Suprapubic skin (tissue), 4 donors: ENCODE data around the gene NTM. TPM values are rescaled to one million over a fixed set of nuclear protein-coding genes. Genes with fewer than 3 reads are reported as not detected.

Experiments used
- DNase-seq, 2 donors: peaks; one replicate each; pipeline ENCODE4 v3.0.0-alpha.2; 2019; ENCODE audit warnings: low spot score in 2 of 2
- H3K27ac ChIP-seq: fragments of 200-600 bp; sonication (generic); one replicate; pipeline ENCODE4 v1.5.1; 2019
- H3K27me3 ChIP-seq: fragments of 200-600 bp; sonication (generic); one replicate; pipeline ENCODE4 v1.5.1; 2019
- H3K36me3 ChIP-seq: fragments of 200-600 bp; sonication (generic); one replicate; pipeline ENCODE4 v1.5.1; 2019
- H3K4me1 ChIP-seq: fragments of 200-600 bp; sonication (generic); one replicate; pipeline ENCODE4 v1.5.1; 2019
- H3K4me3 ChIP-seq: fragments of 200-600 bp; sonication (generic); one replicate; pipeline ENCODE4 v1.5.1; 2019; ENCODE audit warnings: mild to moderate bottlenecking
- H3K9me3 ChIP-seq: fragments of 200-600 bp; sonication (generic); one replicate; pipeline ENCODE4 v1.5.1; 2019
- EP300 ChIP-seq: sonication (generic); formaldehyde crosslinking; IDR thresholded peaks from one replicate; pipeline ENCODE4 v1.6.1; 2017; ENCODE audit warnings: antibody characterized with exemption
- POLR2A ChIP-seq, 2 donors: fragments of 450-650 bp; IDR thresholded peaks; one replicate each; pipeline ENCODE4 v1.6.1; 2017; ENCODE audit warnings: antibody characterized with exemption in 2 of 2, mild to moderate bottlenecking in 2 of 2, moderate library complexity in 2 of 2
- POLR2AphosphoS5 ChIP-seq, 3 donors: sonication (generic); formaldehyde crosslinking; IDR thresholded peaks; one replicate each; pipeline ENCODE4 v1.6.1; 2017; ENCODE audit warnings: antibody characterized with exemption in 3 of 3
- WGBS: methylation state at CpG from one replicate; pipeline ENCODE4 v1.1.5; 2018; 5-methylcytosine and 5-hydroxymethylcytosine counted together
- total RNA-seq, 4 donors: library from RNA; depleted of rRNA; stranded (reverse); fragments of >200 nt; gene quantifications; one replicate each; pipeline ENCODE4 v1.1.0, GENCODE V29; 2016
- TF ChIP-seq, protein P1 (sequence below), 2 donors: fragments of 200-600 bp in 1 of 2; fragments of 450-650 bp in 1 of 2; sonication (generic) in 1 of 2; IDR thresholded peaks; one replicate each; pipeline ENCODE4 v1.5.1; 2016 to 2019; ENCODE audit warnings: antibody characterized with exemption in 2 of 2, mild to moderate bottlenecking in 1 of 2, moderate library complexity in 1 of 2

The NTM gene
- total RNA-seq, 4 donors from 2014 or later: 0.19 to 19.1 (median 2.1) TPM

DNA sequence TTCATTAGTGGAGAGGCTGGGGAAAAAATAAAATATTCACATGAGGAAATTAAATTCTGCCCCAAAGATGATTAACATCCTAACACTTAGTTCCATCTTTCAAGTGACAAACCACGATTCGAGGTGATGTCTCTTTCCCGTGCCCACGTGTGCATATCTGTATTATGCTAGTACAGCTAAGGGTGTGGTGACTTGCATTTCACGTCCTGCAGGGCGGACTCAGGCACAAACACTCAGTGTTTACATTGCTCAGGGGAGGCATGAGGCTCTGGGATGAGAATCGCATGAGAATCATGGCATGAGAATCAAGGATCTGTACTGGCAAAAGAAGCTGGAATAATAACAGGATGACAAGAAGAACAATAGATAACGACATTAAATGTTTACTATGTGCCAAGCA lies 179.4 kb downstream of the NTM start:
- TF ChIP-seq POLR2AphosphoS5 (IDR thresholded peaks at IDR 0.05) (no peak), EP300 (no peak), POLR2A (IDR thresholded peaks at IDR 0.05) (no peak)
- TF ChIP-seq, protein P1, sequence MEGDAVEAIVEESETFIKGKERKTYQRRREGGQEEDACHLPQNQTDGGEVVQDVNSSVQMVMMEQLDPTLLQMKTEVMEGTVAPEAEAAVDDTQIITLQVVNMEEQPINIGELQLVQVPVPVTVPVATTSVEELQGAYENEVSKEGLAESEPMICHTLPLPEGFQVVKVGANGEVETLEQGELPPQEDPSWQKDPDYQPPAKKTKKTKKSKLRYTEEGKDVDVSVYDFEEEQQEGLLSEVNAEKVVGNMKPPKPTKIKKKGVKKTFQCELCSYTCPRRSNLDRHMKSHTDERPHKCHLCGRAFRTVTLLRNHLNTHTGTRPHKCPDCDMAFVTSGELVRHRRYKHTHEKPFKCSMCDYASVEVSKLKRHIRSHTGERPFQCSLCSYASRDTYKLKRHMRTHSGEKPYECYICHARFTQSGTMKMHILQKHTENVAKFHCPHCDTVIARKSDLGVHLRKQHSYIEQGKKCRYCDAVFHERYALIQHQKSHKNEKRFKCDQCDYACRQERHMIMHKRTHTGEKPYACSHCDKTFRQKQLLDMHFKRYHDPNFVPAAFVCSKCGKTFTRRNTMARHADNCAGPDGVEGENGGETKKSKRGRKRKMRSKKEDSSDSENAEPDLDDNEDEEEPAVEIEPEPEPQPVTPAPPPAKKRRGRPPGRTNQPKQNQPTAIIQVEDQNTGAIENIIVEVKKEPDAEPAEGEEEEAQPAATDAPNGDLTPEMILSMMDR (IDR thresholded peaks at IDR 0.05): no peak
- H3K27ac ChIP-seq: no peak overlapping the region
- 44% methylated on average over 8 of the region's 8 CpGs for WGBS
- no peak for DNase-seq
- no peaks in the 10 kb centered on the region for H3K9me3 ChIP-seq
- H3K36me3 ChIP-seq: no peaks in the 10 kb centered on the region
- no peaks in the 10 kb centered on the region for H3K4me1 ChIP-seq
- peaks cover 4% of the 10 kb centered on the region for H3K27me3 ChIP-seq
- no peak overlapping the region for H3K4me3 ChIP-seq

DNA sequence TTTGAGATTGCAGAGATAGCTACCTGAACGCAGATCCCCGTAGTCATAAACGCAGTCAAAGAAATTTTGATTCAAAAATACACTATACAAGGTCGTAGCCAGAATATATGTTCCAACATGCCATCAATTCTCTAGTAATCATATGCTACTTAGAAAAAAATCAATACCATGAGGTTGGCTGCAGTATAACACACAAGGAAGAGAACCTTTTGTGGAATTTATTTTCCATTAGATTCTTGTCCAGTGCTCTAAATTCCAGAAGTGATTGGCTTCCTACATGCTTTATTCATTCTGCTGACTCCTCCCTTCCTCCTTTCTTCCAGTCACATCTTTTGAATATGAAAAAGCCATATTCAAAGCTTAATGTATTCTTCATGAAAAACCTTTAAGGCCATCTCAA lies 189.9 kb downstream of the NTM start:
- DNase-seq: no peak
- H3K4me3 ChIP-seq: no peak overlapping the region
- TF ChIP-seq POLR2AphosphoS5 (IDR thresholded peaks at IDR 0.05): no peak
- TF ChIP-seq, protein P1 (IDR thresholded peaks at IDR 0.05): no peak
- no peaks in the 10 kb centered on the region for H3K36me3 ChIP-seq
- H3K27ac ChIP-seq: no peak overlapping the region
- no peaks in the 10 kb centered on the region for H3K9me3 ChIP-seq
- H3K4me1 ChIP-seq: no peaks in the 10 kb centered on the region
- peaks cover 3% of the 10 kb centered on the region for H3K27me3 ChIP-seq
- 39% methylated on average over 4 of the region's 4 CpGs for WGBS

DNA sequence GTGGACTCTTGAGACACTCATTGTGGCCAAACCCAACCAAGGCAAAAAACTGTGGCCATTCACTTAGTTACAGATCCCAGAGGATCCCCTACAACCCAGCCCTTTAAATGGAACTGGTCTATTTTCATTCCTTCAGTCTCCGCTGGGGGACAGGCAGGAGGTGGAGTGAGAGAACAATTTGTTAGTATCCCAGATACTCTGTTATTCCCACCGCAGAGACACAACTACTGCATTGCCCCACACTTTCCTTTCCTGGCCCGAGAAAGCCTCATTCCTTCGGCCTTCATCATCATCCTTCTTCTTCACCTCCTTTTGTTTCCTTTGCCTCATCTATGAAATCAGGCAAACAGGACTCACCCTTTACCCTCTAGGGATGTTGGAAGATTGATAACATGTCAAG lies 191.1 kb downstream of the NTM start:
- no peak overlapping the region for H3K4me3 ChIP-seq
- TF ChIP-seq, protein P1 (IDR thresholded peaks at IDR 0.05): no peak
- TF ChIP-seq EP300: no peak
- TF ChIP-seq POLR2AphosphoS5 (IDR thresholded peaks at IDR 0.05): no peak
- no peak for TF ChIP-seq POLR2A (IDR thresholded peaks at IDR 0.05)
- DNase-seq: no peak
- no peaks in the 10 kb centered on the region for H3K4me1 ChIP-seq
- H3K36me3 ChIP-seq: no peaks in the 10 kb centered on the region
- H3K27ac ChIP-seq: no peak overlapping the region
- 77% methylated on average over 4 of the region's 4 CpGs for WGBS
- H3K27me3 ChIP-seq: peaks cover 3% of the 10 kb centered on the region
- no peaks in the 10 kb centered on the region for H3K9me3 ChIP-seq

DNA sequence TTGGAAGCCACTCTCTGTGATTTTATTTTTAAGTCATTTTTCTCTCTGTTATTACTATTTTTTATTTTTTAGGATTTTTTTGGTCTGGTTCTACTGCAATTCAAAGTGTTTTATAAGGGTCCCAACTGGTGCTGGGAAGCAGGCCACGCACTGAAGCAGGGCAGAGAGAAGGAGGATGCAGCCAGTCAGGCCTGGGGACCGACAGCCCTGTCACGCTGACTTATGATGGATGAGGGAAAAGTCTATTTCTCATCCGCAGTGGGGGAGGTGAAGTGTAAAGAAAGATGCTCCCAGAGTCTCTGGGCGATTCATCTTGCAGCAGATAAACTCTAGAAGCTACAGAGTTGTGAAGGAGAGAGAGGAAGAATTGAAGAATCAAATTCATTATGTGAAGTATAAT lies 191.6 kb downstream of the NTM start:
- no peak overlapping the region for H3K27ac ChIP-seq
- H3K9me3 ChIP-seq: no peaks in the 10 kb centered on the region
- no peak for DNase-seq
- H3K4me1 ChIP-seq: no peaks in the 10 kb centered on the region
- H3K27me3 ChIP-seq: peaks cover 3% of the 10 kb centered on the region
- WGBS: 81% methylated on average over 5 of the region's 5 CpGs
- no peak overlapping the region for H3K4me3 ChIP-seq
- no peak for TF ChIP-seq POLR2A (IDR thresholded peaks at IDR 0.05)
- no peak for TF ChIP-seq EP300
- TF ChIP-seq, protein P1 (IDR thresholded peaks at IDR 0.05): no peak
- no peak for TF ChIP-seq POLR2AphosphoS5 (IDR thresholded peaks at IDR 0.05)
- H3K36me3 ChIP-seq: no peaks in the 10 kb centered on the region

DNA sequence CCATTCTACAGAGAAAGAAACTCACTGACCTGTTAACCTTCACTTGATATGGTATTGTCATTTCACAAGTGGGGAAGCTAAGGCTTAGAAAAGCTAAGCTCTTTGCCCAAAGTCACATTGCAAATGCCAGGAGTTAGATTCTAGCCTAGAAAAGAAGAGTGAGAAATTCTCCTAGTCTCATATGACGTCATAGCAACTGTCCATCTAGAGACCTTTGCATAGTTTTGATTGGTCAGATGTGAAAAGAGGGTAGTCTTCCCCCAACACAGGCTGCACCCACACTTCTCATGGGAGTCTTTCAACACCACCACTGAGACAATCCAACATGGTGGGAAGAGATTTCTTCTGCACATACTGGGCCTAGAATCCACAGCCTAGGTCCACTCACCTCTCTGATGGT lies 197.9 kb downstream of the NTM start:
- Histone ChIP-seq H3K9me3 (no peaks in the 10 kb centered on the region), H3K36me3 (no peaks in the 10 kb centered on the region), H3K27me3 (peaks cover 3% of the 10 kb centered on the region), H3K4me1 (no peaks in the 10 kb centered on the region), H3K27ac (no peak overlapping the region), H3K4me3 (no peak overlapping the region)
- DNase-seq: no peak
- 93% methylated on average over 1 of the region's 1 CpG for WGBS
- TF ChIP-seq EP300 (no peak), POLR2A (IDR thresholded peaks at IDR 0.05) (no peak)

DNA sequence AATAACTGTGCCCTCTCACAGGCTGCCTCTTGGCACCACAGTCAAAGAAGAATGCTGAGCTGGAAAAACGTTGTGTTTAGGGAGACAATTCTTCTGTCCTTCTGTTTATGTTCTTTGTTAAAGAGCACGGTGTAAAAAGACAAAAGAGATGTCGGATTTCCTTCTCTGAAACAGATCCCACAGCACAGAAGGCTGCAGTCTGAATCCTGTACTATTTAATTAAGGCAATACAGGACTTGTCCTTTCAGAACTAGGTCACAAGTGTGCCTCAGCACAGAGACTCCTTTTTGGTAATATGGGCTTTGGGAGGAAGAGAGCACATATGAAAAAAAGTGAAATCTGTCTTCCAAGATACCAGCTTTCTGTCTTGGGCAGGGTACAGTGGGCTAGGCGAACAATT lies 201.2 kb downstream of the NTM start:
- H3K9me3 ChIP-seq: no peaks in the 10 kb centered on the region
- H3K27ac ChIP-seq: no peak overlapping the region
- H3K27me3 ChIP-seq: no peaks in the 10 kb centered on the region
- DNase-seq: no peak
- H3K36me3 ChIP-seq: no peaks in the 10 kb centered on the region
- H3K4me1 ChIP-seq: no peaks in the 10 kb centered on the region
- TF ChIP-seq EP300: no peak
- TF ChIP-seq POLR2A (IDR thresholded peaks at IDR 0.05): no peak
- 48% methylated on average over 4 of the region's 4 CpGs for WGBS
- no peak overlapping the region for H3K4me3 ChIP-seq
